ENCODE data around the gene SPACA9. TPM values are rescaled to one million over a fixed set of nuclear protein-coding genes. Genes with fewer than 3 reads are reported as not detected.
A peak's percentile ranks its signal among the peaks of the same experiment; 100 is the strongest.

SPACA9 gene
- total RNA-seq: 10.4 TPM

DNA sequence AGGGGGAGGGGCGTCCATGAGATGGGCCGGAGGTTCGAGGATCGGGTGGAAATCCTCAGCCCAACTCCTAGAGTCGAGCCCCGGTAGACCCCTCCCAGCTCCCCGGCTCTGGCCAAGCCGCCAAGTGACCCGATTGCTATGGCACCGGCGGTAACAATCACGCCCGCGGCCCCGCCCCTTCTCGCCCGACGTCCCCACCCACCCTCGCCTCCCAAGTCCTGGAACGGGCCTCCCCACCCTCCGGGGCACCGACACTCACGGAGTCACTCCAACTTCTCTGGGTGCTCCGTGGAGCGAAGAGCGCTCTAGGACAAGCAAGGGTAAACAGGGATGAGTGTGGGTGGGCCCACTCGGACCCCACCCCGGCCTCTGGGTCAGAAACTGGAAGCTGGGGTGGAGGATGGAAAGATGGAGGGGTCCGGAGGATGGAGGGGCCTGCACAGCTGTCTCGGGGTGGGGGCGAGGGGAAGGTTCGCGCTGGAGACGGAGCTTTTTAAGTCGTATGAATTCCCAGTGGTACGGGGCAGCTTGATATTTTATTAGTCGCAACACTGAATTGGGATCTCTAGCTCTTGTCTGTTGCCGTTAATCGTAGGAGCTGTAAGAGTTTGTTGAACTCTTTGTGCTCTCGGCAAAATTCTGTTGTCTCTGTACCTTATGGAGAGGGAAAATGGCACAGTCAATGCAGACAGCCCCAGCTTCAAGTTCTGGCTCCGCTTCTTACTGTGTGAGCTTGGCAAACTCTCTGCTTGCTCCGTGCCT is at the start of gene SPACA9:
Gene SPACA9, plus strand, starts transcription at position 204 of the 762 bp plus-strand sequence. CDS start 5,050 bp downstream, outside the sequence.
- peak; percentile 39 for DNase-seq (ENCODE audit: low spot score)

DNA sequence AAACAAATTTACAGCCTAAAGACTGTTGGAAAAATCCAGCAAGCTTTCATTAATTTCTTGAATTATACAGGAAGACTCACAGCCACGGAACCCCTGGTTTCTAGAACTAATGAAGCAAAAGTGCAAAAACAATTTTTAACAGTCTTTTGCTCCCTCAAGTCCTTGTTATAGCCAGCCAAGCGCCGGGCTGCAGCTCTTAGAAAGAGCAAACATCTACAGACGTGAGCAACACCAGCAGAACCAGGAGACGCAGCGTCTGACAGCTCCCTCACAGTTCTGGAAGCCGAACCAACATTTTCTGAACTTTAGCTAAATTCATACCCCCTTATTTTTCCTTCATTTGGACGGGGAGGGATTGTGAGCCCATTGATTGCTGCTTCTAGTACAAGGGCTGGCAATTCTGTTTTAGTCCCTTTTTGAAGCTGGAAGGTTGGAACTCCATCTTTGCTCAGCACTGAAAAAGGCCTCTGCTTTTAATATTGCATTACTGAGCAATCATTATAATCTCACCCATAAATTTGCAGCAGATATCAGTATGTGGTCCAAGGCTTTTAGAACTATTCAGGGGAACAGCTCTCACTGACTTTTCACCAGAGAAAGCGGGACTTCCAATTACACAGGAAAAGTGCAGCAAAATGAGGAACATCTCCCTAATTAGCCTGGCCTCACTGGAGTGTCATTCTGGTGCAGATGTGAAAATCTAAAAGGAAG is 46.4 kb upstream of the SPACA9 start:
- no peak for DNase-seq (ENCODE audit: low spot score)

DNA sequence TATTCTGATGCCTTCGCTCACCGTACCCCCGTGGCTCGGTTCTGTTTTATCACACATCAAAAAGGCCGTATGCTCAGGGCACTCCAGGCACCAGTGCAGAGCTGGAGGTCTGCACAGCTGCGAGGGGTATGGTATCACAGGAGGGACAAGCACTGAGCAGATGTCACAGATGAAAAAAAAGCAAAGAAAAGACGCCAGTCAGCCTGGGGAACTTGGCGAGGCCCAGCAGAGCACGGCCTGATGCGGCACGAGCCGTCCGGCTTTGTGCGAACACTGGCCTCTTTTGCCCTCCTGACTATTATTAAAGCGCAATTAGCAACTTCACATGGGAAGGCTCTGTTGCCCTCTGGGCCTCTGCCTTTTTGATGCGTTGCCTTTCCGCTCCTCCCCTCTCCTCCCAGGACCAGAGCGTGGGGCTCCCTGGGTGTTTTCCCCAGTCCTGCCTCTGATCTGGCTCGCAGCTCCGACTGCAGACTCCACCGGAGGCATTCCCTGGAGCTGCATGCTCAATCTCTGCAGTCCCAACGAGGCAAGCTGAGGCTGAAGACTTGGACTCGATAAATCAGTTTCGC is 45.1 kb upstream of the SPACA9 start:
- no peak for DNase-seq (ENCODE audit: low spot score)

DNA sequence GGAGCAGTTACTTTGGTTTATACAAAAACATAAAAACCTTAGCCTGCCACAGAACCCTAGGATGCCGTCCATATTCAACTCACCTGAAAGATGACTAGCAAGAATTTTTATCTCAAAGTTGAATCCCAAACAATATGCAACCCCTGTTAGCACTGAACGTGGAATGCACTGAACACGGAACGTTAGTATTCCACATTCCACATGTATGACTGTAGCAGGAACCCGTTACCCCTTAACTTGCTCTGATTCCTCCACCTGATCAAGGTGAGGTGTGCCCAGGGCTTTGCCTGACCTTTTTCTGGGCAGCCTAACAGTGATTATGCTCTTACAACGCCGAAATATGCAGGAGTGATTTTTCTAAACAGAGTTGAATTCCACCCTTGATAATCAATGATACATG is 44.4 kb upstream of the SPACA9 start:
- DNase-seq (ENCODE audit: low spot score): no peak

DNA sequence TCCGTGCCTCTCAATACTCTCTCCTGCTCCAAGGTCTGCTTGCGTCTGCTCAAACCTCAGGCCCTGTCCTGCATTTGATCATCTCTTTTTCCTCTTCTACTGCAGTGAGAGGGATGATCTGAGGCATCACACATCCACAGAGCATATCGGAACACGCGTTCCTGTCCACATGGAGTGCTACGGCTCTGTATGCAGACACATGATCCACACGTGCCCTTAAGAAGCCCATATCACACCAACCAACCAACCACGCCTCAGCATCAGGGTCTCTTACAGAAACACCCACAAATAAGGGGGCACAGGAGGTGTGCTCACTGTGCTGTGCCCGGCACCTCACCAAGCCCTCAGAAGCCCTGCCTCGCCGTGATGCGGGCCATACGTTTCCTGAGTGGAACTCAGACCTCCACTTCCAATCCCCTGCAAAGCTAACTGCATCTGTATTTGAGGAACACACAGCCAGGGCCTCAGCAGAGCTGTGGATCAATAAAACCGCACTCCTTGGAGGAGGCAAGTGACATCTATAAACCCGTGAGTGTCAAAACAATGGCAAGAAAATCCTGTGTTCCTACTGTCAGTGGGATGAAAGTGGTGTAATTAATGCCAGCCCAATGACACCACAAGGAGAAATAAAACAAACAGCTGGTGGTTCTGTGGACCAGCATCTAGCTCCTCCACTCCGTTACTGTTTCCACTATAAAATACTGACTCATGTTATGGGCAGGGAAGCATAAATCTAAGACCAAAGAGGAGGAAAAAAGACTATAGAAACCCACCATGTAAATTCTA is 41.0 kb upstream of the SPACA9 start:
- no peak for DNase-seq (ENCODE audit: low spot score)

DNA sequence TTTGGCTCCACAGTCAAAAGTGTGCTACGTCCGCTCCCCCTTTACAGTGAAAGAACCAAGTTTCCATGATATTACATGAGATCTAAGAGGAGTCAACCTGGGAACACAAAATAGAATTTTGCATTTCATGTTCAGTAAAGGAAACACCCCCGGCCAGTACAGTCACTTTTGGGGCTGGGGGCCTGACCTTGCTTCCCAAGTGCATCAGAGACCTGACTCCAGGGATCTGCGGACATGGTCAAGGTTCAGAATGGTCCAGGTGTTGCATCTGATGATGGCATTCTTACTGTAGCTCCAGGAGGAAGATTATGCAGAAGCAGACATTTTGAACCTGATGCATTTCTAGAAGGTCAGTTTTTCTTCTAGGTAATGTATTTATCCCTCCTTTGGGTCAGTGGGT is 40.4 kb upstream of the SPACA9 start:
- no peak for DNase-seq (ENCODE audit: low spot score)

DNA sequence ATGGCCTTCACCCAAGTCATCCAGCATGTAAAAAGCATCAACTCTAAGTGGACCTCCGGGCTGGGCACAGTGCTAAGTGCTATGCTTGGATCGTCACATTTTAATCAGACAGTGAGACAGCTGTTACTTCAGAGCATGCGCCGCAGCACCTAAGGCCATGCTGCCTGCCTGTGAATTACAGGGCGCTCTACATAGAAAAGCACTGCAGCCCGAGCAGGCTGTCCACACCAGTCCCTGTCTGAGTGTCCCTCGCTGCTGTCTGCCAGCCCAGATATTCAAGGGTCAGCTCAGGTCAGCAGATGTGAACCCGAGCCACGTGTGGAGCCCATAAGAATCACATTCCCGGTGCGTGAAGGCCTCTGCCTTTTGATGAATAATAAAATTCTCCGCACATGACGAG is 37.7 kb upstream of the SPACA9 start:
- no peak for DNase-seq (ENCODE audit: low spot score)

DNA sequence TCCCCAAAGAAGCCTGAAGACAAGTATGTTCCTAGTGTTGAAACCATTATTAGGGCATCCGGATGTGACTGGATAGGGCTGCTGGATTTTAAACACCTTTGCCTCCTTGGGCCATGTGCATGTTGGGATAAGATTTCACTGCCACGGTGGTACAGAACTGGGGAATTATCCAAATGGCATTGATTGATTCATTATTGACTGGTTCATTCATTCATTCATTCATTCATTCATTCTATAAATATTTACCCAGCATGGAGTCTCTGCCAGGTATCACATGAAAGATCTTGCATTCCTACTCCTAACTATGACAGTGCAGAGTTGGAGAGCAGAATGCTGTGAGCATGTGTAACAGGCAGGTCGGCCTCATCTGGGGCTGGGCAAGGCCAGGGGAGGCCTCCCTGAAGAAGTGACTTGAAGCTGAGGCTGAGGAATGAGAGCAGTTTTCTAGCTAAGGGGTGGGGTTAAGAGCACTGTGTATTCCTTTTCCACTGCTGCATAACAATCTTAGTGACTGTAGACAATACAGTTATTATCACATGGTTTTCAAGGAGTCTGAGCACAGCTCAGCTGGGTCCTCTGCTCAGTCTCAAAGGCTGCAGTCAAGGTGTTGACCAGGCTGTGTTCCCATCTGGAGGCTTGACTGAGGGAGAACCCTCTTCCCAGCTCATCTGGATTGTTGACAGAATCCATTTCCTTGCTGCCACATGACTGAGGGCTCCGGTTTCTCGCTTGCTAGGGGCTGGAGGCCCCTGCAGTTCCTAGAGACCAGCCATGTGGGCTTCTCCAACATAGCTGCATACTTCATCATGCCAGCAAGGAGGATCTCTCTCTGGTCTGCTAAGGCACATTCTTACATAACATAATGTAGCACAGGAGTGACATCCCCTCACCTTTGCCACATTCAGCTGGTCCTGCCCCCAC is 36.3 kb upstream of the SPACA9 start:
- no peak for DNase-seq (ENCODE audit: low spot score)

DNA sequence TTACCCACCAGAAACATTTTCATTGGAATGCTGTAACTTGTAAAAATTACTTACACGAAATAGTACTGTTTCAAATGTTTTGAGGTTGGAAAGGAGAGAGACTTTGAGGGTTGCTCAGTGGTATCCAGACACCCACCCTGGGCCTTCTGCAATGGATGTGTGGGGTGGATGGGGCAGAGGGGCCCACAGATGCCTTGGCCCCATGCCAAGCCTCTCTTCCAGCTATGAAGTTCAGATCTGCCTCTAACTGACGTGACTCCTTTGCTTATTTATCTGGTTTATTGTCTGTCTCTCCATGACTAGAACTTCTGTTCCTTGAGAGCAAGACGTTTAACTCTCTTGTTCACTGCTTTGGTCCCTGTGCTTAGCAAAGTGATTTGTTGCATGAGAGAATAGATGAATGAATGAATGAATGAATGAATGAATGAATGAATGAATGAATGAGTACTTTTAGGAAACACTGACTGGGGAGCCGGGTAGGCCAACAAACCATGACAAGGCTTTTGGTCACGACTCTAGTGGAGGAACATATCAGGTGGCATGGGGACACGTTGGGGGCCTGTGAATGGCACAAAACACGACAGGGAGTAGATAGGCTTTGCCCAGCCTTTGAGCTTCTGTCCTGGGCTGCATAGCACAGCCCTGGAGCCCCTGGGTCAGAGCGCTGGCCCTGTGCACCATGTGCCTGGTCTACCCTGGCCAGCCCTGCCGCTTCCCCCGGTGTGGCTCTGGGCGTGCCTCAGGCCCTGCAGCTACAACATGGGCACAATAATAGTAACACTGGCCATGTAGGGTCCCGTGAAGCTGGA is 32.4 kb upstream of the SPACA9 start:
- no peak for DNase-seq (ENCODE audit: low spot score)

DNA sequence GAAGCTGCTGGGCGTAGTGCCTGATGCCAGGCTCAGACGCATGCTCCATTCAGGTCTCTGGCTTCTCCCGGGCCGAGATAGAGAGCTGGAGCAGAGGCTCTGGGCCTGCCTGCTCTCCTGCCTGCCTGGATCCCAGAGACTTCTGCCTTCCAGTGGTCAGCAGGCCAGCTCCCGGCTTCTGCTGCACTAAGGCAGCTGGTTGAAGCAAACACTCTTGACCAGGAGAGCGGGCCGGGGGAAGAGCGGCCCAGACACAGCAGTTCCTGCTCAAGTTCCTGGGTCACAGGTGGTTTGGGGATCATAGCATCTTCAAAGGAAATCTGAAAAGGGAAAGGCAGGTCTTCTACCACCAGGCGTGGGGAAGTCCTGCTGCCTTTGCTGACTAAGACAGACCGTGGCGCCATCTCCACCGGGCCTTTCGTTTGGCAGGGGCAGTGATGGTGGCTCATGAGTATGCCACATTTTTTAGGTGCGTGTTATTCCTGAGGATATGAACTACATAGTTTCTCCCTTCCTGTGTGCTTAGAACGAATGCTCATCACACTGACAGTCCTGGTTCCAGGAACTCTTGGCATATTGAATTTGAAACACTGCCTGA is 31.7 kb upstream of the SPACA9 start:
- DNase-seq (ENCODE audit: low spot score): no peak

DNA sequence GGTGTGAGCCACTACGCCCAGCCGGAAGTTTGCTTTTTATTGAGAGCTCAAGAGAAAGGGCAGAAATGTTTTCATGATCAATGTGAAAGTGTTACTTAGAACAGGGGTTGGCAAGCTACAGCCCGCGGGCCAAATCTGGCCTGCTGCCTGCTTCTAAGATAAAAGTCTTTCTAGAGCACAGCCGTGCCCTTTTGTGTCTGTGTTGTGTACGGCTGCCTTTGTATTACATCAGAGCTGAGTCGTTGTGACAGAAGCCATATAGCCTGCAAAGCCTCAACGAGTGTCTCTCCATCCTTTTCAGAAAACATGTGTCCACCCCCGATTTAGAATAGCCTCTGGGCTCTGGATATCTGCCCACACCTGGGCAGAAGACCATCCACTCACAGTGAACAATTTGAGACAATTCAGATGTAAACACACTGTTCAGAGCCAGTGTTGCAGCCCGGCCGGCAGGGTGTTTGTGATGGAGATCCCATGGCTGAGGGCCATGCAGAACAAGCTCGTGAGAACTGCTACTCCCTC is 29.5 kb upstream of the SPACA9 start:
- DNase-seq (ENCODE audit: low spot score): peak; percentile 65

DNA sequence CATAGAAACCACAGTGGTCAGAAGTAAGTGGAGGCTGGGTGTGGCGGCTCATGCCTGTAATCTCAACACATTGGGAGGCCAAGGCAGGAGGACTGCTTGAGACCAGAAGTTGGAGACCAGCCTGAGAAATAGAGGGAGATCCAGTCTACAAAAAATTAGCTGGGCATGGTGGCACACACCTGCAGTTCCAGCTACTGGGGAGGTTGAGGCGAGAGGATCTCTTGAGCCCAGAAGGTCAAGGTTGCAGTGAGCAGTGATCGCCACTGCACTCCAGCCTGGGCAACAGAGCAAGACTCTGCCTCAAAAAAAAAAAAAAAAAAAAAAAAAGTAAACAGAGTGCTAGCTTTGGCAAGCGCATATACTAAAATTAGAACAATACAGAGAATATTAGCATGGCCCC is 25.2 kb upstream of the SPACA9 start:
- DNase-seq (ENCODE audit: low spot score): no peak

DNA sequence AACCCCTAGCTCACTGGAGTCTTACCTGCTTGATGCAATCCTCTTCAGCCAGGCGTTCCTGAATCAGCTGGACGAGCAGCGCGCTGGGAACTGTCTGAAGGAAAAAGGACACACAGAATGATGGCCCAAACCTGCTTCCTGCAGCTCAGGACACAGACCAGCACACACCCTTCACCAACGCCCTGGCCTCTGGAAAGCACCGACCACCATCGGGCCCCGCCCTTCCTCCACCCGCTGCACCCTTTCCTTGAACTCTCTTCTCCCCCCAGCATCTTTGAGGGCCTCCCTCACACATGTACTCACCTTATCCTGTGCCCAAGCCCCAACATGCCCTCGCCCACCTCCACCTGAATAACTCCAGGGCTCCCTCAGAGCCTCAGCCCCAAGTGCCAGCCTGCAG is 23.9 kb upstream of the SPACA9 start:
- no peak for DNase-seq (ENCODE audit: low spot score)

DNA sequence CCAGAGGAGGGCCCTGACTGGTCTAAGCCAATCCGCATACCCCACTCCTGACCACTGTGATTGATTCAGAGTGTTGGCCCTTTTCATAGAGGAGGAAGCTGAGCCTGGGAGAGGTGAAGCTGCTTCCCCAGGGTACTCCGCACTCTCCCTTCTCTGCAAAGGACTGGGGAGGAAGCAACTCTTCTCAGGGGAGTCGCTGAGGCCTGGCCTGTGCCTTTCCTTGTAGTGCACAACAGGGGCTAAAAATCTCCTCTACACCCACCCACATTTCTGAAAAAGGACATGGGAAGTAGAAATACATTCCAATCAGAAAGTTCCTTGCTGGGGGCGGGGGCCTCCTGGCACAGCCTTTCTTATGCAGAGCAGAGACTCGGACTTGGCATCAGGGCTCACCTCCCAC is 22.8 kb upstream of the SPACA9 start:
- no peak for DNase-seq (ENCODE audit: low spot score)

DNA sequence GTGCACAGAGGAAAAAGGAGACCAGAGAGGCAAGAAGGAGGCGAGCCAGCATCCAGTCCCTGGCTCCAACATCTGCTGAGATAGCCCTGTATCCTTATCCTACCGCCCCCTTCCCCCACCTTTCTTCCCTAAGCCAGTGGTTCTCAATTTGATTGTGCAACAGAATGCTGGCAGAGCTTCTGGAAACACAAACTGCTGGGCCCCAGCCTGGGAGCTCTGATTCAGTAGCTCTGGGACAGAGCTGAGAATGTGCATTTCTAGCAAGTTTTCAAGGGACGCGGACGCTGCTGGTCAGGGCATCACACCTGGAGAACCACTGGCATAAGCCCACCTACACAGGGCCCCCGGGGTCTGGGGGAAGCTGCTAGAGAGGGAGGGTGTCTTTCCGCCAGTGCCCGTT is 21.7 kb upstream of the SPACA9 start:
- peak; percentile 73 for DNase-seq (ENCODE audit: low spot score)

DNA sequence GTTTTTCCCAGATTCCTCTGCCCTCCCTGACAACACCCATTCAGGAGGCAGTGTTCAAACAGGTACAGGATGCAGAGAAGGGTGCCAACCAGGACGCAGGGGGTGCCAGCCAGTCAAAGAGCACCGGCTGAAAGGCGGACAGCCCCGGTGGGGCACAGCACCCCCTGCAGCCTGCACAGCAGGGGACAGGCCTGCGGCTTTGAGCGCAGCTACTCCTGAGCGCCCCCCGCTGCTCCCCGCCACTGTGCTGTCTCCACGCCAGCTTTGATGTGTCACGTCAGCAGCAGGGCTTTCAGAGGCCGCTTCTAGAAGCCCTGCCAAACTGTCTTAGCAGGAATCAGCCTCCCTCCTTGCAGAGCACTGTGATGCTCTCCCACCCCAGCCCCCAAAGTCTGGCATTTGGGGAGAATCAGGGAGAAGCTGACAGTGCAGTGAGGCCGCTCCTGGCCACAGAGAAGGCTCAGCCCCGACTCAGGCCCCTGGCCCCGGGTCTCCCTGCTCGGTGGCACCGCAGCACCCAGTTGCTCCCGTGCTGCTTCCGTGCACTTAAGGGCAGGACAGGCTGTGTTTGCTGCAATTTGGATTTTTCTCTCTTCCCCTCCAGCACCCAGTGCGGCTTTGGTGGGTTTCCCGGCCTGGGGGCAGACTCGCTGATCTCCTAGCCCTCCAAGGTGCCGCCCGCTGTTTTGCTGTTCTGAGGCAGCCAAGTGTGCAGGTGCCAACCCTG is 20.9 kb upstream of the SPACA9 start:
- no peak for DNase-seq (ENCODE audit: low spot score)

DNA sequence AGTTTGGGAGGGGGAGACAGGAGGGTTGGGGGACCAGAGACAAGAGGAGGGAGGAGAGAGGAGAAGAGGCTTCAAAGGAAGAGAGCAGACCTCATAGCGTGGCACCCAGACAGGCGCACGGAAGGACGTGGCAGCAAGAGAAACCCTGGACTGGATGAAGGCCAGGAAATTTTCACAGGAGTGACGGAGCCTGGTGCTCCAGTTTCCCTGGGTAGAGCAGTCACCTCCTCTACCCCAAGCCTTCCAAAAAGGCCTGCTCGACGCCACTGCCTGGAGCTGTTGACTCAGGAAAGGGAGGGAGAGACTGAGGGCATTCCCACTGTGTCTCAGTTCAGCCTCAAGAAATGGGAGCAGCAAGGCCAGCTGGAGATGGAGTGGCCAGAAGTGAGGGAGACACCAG is 19.9 kb upstream of the SPACA9 start:
- no peak for DNase-seq (ENCODE audit: low spot score)

DNA sequence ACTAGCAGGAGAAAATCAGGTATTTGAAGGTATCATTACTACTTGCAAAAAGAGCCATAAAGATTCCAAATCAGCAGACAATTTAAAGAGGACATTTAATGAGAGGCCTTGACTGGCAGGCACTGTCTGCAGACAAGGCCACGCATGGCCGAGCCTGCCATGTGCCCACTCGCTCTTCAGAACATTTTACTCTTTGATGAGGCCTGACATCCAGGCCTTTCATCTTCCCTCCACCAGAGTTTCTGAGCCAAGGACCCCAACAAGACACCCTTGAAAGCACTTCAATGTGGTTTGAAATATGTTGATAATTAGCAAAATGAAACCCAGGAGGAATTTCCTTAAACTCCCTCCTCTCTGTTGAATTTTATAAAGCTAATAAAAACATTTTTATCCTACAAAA is 17.0 kb upstream of the SPACA9 start:
- DNase-seq (ENCODE audit: low spot score): no peak

DNA sequence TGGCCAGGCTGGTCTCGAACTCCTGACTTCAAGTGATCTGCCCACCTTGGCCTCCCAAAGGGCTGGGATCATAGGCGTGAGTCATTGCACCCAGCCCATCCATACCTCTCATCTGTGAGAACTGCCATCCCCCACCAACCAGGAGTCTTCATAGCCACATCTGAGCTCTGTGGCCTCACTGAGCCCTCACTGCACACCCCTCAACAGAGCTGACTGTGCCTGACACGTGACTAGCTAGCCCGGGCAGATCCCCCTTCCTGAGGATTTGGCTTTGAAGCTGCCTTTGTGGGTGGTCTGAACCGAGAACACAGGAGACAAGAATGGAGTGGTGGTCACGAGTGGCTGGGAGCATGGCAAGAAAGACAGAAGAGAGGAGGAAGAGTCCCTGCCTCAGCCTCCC is 16.2 kb upstream of the SPACA9 start:
- DNase-seq (ENCODE audit: low spot score): no peak
